Measurements from ENCODE around the gene ZNF281.

The ZNF281 gene

GRCh38 chr1:200432586-200432985 is 22.8 kb upstream of the ZNF281 start:
- Histone ChIP-seq H3K27ac (ENCODE audit: low read length, poor library complexity, severe bottlenecking) (no peak overlapping the region), H2BK15ac (ENCODE audit: low read depth, poor library complexity, severe bottlenecking) (no peak overlapping the region), H3K9me3 (ENCODE audit: control insufficient read depth, low read length) (no peaks in the 10 kb centered on the region), H3K9ac (ENCODE audit: low read length) (no peak overlapping the region), H3K27me3 (ENCODE audit: control insufficient read depth in 1 of 2, insufficient read depth in 1 of 2, low read length in 2 of 2) (no peaks in the 10 kb centered on the region), H2BK120ac (ENCODE audit: low read depth, low read length) (no peak overlapping the region), H2AK5ac (ENCODE audit: low read length, severe bottlenecking) (no peak overlapping the region), H3K4ac (ENCODE audit: low read depth in 1 of 2, low read length in 2 of 2) (no peak overlapping the region), H2BK12ac (ENCODE audit: low read length in 2 of 2) (no peak overlapping the region), H3K4me2 (ENCODE audit: low read length, poor library complexity, severe bottlenecking) (no peak overlapping the region), H3K18ac (ENCODE audit: low read depth in 1 of 2, low read length in 2 of 2) (no peak overlapping the region), H2AFZ (ENCODE audit: low read depth, low read length) (no peak overlapping the region), H3K23ac (ENCODE audit: low read length in 2 of 2) (no peak overlapping the region), H3K14ac (ENCODE audit: low read length in 2 of 2) (no peak overlapping the region), H3K4me1 (ENCODE audit: control insufficient read depth, insufficient read depth, low read depth, low read length) (peaks cover 4% of the 10 kb centered on the region), H2BK5ac (ENCODE audit: low read depth, low read length, poor library complexity, severe bottlenecking) (no peak overlapping the region), H3K79me1 (replicated peaks; ENCODE audit: low read length, poor library complexity, severe bottlenecking) (no peaks in the 10 kb centered on the region), H3K4me3 (ENCODE audit: insufficient read depth in 1 of 2, low read depth in 1 of 2, low read length in 2 of 2) (no peak overlapping the region), H4K8ac (ENCODE audit: low read length) (no peak overlapping the region), H3K36me3 (ENCODE audit: control insufficient read depth in 1 of 2, insufficient read depth in 2 of 2, low read depth in 1 of 2, low read length in 2 of 2) (no peaks in the 10 kb centered on the region), H4K91ac (ENCODE audit: low read length) (no peak overlapping the region)
- WGBS, result no CpG with 5 or more reads among the region's 1 CpG
- no peak for DNase-seq

- WGBS, result no CpG with 5 or more reads among the region's 2 CpGs
Observed at GRCh38 chr1:200429221-200429751, 19.4 kb upstream of the ZNF281 start.

GRCh38 chr1:200428482-200429205 is 18.8 kb upstream of the ZNF281 start:
- H2AFZ ChIP-seq (ENCODE audit: low read depth, low read length), result no peak overlapping the region
- DNase-seq, result peak; percentile 47
- no peak overlapping the region for H3K4me3 ChIP-seq (ENCODE audit: insufficient read depth in 1 of 2, low read depth in 1 of 2, low read length in 2 of 2)
- H3K23ac ChIP-seq (ENCODE audit: low read length in 2 of 2), result no peak overlapping the region
- no peak overlapping the region for H2AK5ac ChIP-seq (ENCODE audit: low read length, severe bottlenecking)
- H3K4me1 ChIP-seq (ENCODE audit: control insufficient read depth, insufficient read depth, low read depth, low read length), result peaks cover 4% of the 10 kb centered on the region
- no peaks in the 10 kb centered on the region for H3K79me1 ChIP-seq (replicated peaks; ENCODE audit: low read length, poor library complexity, severe bottlenecking)
- no peak overlapping the region for H2BK5ac ChIP-seq (ENCODE audit: low read depth, low read length, poor library complexity, severe bottlenecking)
- H3K9me3 ChIP-seq (ENCODE audit: control insufficient read depth, low read length), result no peaks in the 10 kb centered on the region
- no peak overlapping the region for H3K27ac ChIP-seq (ENCODE audit: low read length, poor library complexity, severe bottlenecking)
- H3K4ac ChIP-seq (ENCODE audit: low read depth in 1 of 2, low read length in 2 of 2), result no peak overlapping the region
- H2BK15ac ChIP-seq (ENCODE audit: low read depth, poor library complexity, severe bottlenecking), result no peak overlapping the region
- H4K91ac ChIP-seq (ENCODE audit: low read length), result no peak overlapping the region
- H3K14ac ChIP-seq (ENCODE audit: low read length in 2 of 2), result no peak overlapping the region
- no peak overlapping the region for H3K4me2 ChIP-seq (ENCODE audit: low read length, poor library complexity, severe bottlenecking)
- no peak overlapping the region for H3K18ac ChIP-seq (ENCODE audit: low read depth in 1 of 2, low read length in 2 of 2)
- H2BK120ac ChIP-seq (ENCODE audit: low read depth, low read length), result no peak overlapping the region
- H4K8ac ChIP-seq (ENCODE audit: low read length), result no peak overlapping the region
- H3K27me3 ChIP-seq (ENCODE audit: control insufficient read depth in 1 of 2, insufficient read depth in 1 of 2, low read length in 2 of 2), result no peaks in the 10 kb centered on the region
- no peak overlapping the region for H2BK12ac ChIP-seq (ENCODE audit: low read length in 2 of 2)
- H3K9ac ChIP-seq (ENCODE audit: low read length), result peak overlapping the region; percentile 69
- 47% methylated on average over 3 of the region's 4 CpGs for WGBS
- no peaks in the 10 kb centered on the region for H3K36me3 ChIP-seq (ENCODE audit: control insufficient read depth in 1 of 2, insufficient read depth in 2 of 2, low read depth in 1 of 2, low read length in 2 of 2)

More at GRCh38 chr1:200429221-200429751, 19.4 kb upstream of the ZNF281 start:
- no peak overlapping the region for H3K18ac ChIP-seq (ENCODE audit: low read depth in 1 of 2, low read length in 2 of 2)
- H3K36me3 ChIP-seq (ENCODE audit: control insufficient read depth in 1 of 2, insufficient read depth in 2 of 2, low read depth in 1 of 2, low read length in 2 of 2), result no peaks in the 10 kb centered on the region
- H3K4me2 ChIP-seq (ENCODE audit: low read length, poor library complexity, severe bottlenecking), result no peak overlapping the region
- no peak overlapping the region for H2BK12ac ChIP-seq (ENCODE audit: low read length in 2 of 2)
- no peaks in the 10 kb centered on the region for H3K79me1 ChIP-seq (replicated peaks; ENCODE audit: low read length, poor library complexity, severe bottlenecking)
- H3K27ac ChIP-seq (ENCODE audit: low read length, poor library complexity, severe bottlenecking), result peak overlapping the region; percentile 33
- H3K4me1 ChIP-seq (ENCODE audit: control insufficient read depth, insufficient read depth, low read depth, low read length), result peaks cover 4% of the 10 kb centered on the region
- H3K4me3 ChIP-seq (ENCODE audit: insufficient read depth in 1 of 2, low read depth in 1 of 2, low read length in 2 of 2), result no peak overlapping the region
- H2AK5ac ChIP-seq (ENCODE audit: low read length, severe bottlenecking), result no peak overlapping the region
- no peak overlapping the region for H3K4ac ChIP-seq (ENCODE audit: low read depth in 1 of 2, low read length in 2 of 2)
- H2BK15ac ChIP-seq (ENCODE audit: low read depth, poor library complexity, severe bottlenecking), result no peak overlapping the region
- peak; percentile 69 for DNase-seq
- H3K9ac ChIP-seq (ENCODE audit: low read length), result peak overlapping the region; percentile 69
- H2AFZ ChIP-seq (ENCODE audit: low read depth, low read length), result no peak overlapping the region
- H3K14ac ChIP-seq (ENCODE audit: low read length in 2 of 2), result no peak overlapping the region
- H2BK120ac ChIP-seq (ENCODE audit: low read depth, low read length), result no peak overlapping the region
- no peak overlapping the region for H3K23ac ChIP-seq (ENCODE audit: low read length in 2 of 2)
- no peaks in the 10 kb centered on the region for H3K9me3 ChIP-seq (ENCODE audit: control insufficient read depth, low read length)
- no peak overlapping the region for H4K91ac ChIP-seq (ENCODE audit: low read length)
- H4K8ac ChIP-seq (ENCODE audit: low read length), result no peak overlapping the region
- no peak overlapping the region for H2BK5ac ChIP-seq (ENCODE audit: low read depth, low read length, poor library complexity, severe bottlenecking)
- H3K27me3 ChIP-seq (ENCODE audit: control insufficient read depth in 1 of 2, insufficient read depth in 1 of 2, low read length in 2 of 2), result no peaks in the 10 kb centered on the region

GRCh38 chr1:200427744-200428143 is 17.9 kb upstream of the ZNF281 start:
- Histone ChIP-seq H3K4me1 (ENCODE audit: control insufficient read depth, insufficient read depth, low read depth, low read length) (peaks cover 4% of the 10 kb centered on the region), H3K9me3 (ENCODE audit: control insufficient read depth, low read length) (no peaks in the 10 kb centered on the region), H2BK15ac (ENCODE audit: low read depth, poor library complexity, severe bottlenecking) (no peak overlapping the region), H3K27me3 (ENCODE audit: control insufficient read depth in 1 of 2, insufficient read depth in 1 of 2, low read length in 2 of 2) (no peaks in the 10 kb centered on the region), H3K4me3 (ENCODE audit: insufficient read depth in 1 of 2, low read depth in 1 of 2, low read length in 2 of 2) (no peak overlapping the region), H3K18ac (ENCODE audit: low read depth in 1 of 2, low read length in 2 of 2) (peak overlapping the region; percentile 3 to 54), H3K36me3 (ENCODE audit: control insufficient read depth in 1 of 2, insufficient read depth in 2 of 2, low read depth in 1 of 2, low read length in 2 of 2) (no peaks in the 10 kb centered on the region), H3K14ac (ENCODE audit: low read length in 2 of 2) (no peak overlapping the region), H2BK12ac (ENCODE audit: low read length in 2 of 2) (peak overlapping the region; percentile 4 to 21), H2AFZ (ENCODE audit: low read depth, low read length) (no peak overlapping the region), H4K91ac (ENCODE audit: low read length) (no peak overlapping the region), H4K8ac (ENCODE audit: low read length) (no peak overlapping the region), H3K4me2 (ENCODE audit: low read length, poor library complexity, severe bottlenecking) (no peak overlapping the region), H2BK5ac (ENCODE audit: low read depth, low read length, poor library complexity, severe bottlenecking) (no peak overlapping the region), H3K9ac (ENCODE audit: low read length) (no peak overlapping the region), H2BK120ac (ENCODE audit: low read depth, low read length) (no peak overlapping the region), H3K79me1 (replicated peaks; ENCODE audit: low read length, poor library complexity, severe bottlenecking) (no peaks in the 10 kb centered on the region), H3K27ac (ENCODE audit: low read length, poor library complexity, severe bottlenecking) (no peak overlapping the region), H3K4ac (ENCODE audit: low read depth in 1 of 2, low read length in 2 of 2) (no peak overlapping the region), H2AK5ac (ENCODE audit: low read length, severe bottlenecking) (no peak overlapping the region), H3K23ac (ENCODE audit: low read length in 2 of 2) (no peak overlapping the region)
- no peak for DNase-seq
- WGBS, result 97% methylated on average over 4 of the region's 5 CpGs

Data from mesenchymal stem cell (in vitro differentiated cells and primary cell).